Pancreas (tissue), 10 donors: ENCODE measurements around the gene UNK. TPM values are rescaled to one million over a fixed set of nuclear protein-coding genes. Genes with fewer than 3 reads are reported as not detected.

ENCODE experiments used
- ATAC-seq, 4 donors: fragments of 200-7000 bp; cut with Tn5 transposase; one replicate each; pipeline versions ENCODE4 v1.8.0 to v1.9.1; 2020; ENCODE audit warnings: mild to moderate bottlenecking in 4 of 4, moderate library complexity in 4 of 4
- DNase-seq, 6 donors: peaks; one replicate each; pipeline ENCODE4 v3.0.0-alpha.2; 2020
- FAIRE-seq: peaks from 2 replicates; lab custom pipeline; 2012; peaks lifted over from hg19 to GRCh38; lab: Jason Lieb, UNC
- H3K27ac ChIP-seq, 4 donors: fragments of 200-600 bp; sonication (generic); 1 replicate in 3 of 4; 2 replicates in 1 of 4; pipeline versions ENCODE4 v1.5.0 to v1.8.0; 2020
- H3K27me3 ChIP-seq, 4 donors: fragments of 200-600 bp; one replicate each; pipeline ENCODE4 v1.8.0; 2021
- H3K36me3 ChIP-seq, 3 donors: fragments of 200-600 bp; sonication (generic) in 1 of 3; one replicate each; pipeline versions ENCODE4 v1.5.0 to v1.8.0; 2020 to 2021
- H3K4me1 ChIP-seq, 3 donors: fragments of 200-600 bp; one replicate each; pipeline ENCODE4 v1.8.0; 2021
- H3K4me3 ChIP-seq, 4 donors: fragments of 200-600 bp; sonication (generic) in 2 of 4; one replicate each; pipeline versions ENCODE4 v1.5.0 to v1.8.0; 2020 to 2021
- H3K9me3 ChIP-seq, 4 donors: fragments of 200-600 bp; one replicate each; pipeline ENCODE4 v1.8.0; 2021
- CTCF ChIP-seq, 4 donors: fragments of 200-600 bp; sonication (generic) in 3 of 4; IDR thresholded peaks; one replicate each; pipeline versions ENCODE4 v1.5.0 to v1.8.0; 2021; ENCODE audit warnings: antibody characterized with exemption in 4 of 4
- WGBS, 2 donors: extraction: QIAGEN DNeasy Blood & Tissue Kit; methylation state at CpG; one replicate each; pipeline ENCODE4 v1.1.7; 2013; 5-methylcytosine and 5-hydroxymethylcytosine counted together
- intact Hi-C, 3 donors: fragments of 100-400 bp; cut with DNase I; formaldehyde crosslinking; loops; one replicate each; pipeline versions ENCODE4 v1.11.1 to v1.14.2; 2022
- polyA plus RNA-seq, 2 donors: library from polyadenylated mRNA; stranded (reverse); fragments of 200-250 nt; gene quantifications; one replicate each; pipeline ENCODE4 v1.2.3, GENCODE V29; 2013
- total RNA-seq, 6 donors: library from RNA; stranded (reverse); fragmentation: NEBNext Ultra II Directional in 4 of 6; extraction: Animal tissue kit (Norgen Biotek cat#: 25700) in 4 of 6; gene quantifications; one replicate each; pipeline versions ENCODE4 v1.2.1 to v1.2.4, GENCODE V29; 2021 to 2023
- donor health status: healthy with polysubstance abuse.
- donor health status: DM: no; HTN: no; CAD: no; lungs with moderate emphysema.
- donor health status: DM: no; HTN: no; CAD: no.
- donor health status: control.
- donor health status: control.
- donor health status: Bipolar disorder and iron deficiency.
- donor health status: DM: yes; HTN: yes; CAD: no.
- donor health status: DM: no; HTN: no; CAD: no.
- donor health status: DM: no; HTN: no; CAD: no.
- donor health status: DM: yes; HTN: yes; CAD: no.

UNK gene
- total and polyA plus RNA-seq, 8 donors: 12.8 to 28.9 (median 15.3) TPM

GRCh38 chr17:75824050-75824552, 39.5 kb downstream of the UNK start:
- Histone ChIP-seq H3K4me3 (no peak overlapping the region), H3K36me3 (peaks cover 0 to 26% (median 16%) of the 10 kb centered on the region in 3 donors), H3K4me1 (peaks cover 12 to 23% (median 12%) of the 10 kb centered on the region in 3 donors), H3K9me3 (no peaks in the 10 kb centered on the region), H3K27me3 (no peaks in the 10 kb centered on the region), H3K27ac (no peak overlapping the region)
- DNase-seq (peak in 2 of 6 donors; percentile 16 to 55), ATAC-seq (no peak), FAIRE-seq (no peak)
- intact Hi-C loops: no loop called here
- no peak for TF ChIP-seq CTCF (IDR thresholded peaks at IDR 0.05)
- WGBS, 2 donors: 93 to 94% methylated on average over 13 of the region's 13 CpGs

- 65 to 83% methylated on average over 2 of the region's 2 CpGs for WGBS, 2 donors
- Histone ChIP-seq H3K36me3 (peaks cover 0 to 20% (median 13%) of the 10 kb centered on the region in 3 donors), H3K27ac (peak overlapping the region in 1 of 4 donors; percentile 27), H3K9me3 (no peaks in the 10 kb centered on the region), H3K4me3 (no peak overlapping the region), H3K27me3 (no peaks in the 10 kb centered on the region), H3K4me1 (peaks cover 12 to 23% (median 12%) of the 10 kb centered on the region in 3 donors)
- no peak for FAIRE-seq
- TF ChIP-seq CTCF (IDR thresholded peaks at IDR 0.05): no peak
- intact Hi-C loops: loop anchor here in 1 of 3 donors (5.0 kb wide), 1 partner anchor 67 kb away; no protein-coding TSS in a partner anchor
- ATAC-seq: no peak
- no peak for DNase-seq
These were observed 40.1 kb downstream of the UNK start for GRCh38 chr17:75824666-75825065.

- Histone ChIP-seq H3K27me3 (no peaks in the 10 kb centered on the region), H3K4me1 (peaks cover 12 to 23% (median 12%) of the 10 kb centered on the region in 3 donors), H3K36me3 (peaks cover 0 to 15% (median 9%) of the 10 kb centered on the region in 3 donors), H3K4me3 (no peak overlapping the region), H3K9me3 (no peaks in the 10 kb centered on the region), H3K27ac (no peak overlapping the region)
- DNase-seq (peak in 4 of 6 donors; percentile 15 to 64 (median 42)), ATAC-seq (no peak), FAIRE-seq (no peak)
- 87 to 89% methylated on average over 11 to 13 of the region's 13 CpGs for WGBS, 2 donors
- intact Hi-C loops: loop anchor here in 1 of 3 donors (5.0 kb wide), 1 partner anchor 68 kb away; no protein-coding TSS in a partner anchor
- no peak for TF ChIP-seq CTCF (IDR thresholded peaks at IDR 0.05)
These were observed 40.5 kb downstream of the UNK start for GRCh38 chr17:75825149-75825552.

GRCh38 chr17:75825748-75826370, 41.3 kb downstream of the UNK start:
- FAIRE-seq (no peak), DNase-seq (peak in 3 of 6 donors; percentile 13 to 42 (median 19)), ATAC-seq (no peak)
- TF ChIP-seq CTCF (IDR thresholded peaks at IDR 0.05): no peak
- Histone ChIP-seq H3K27me3 (no peaks in the 10 kb centered on the region), H3K9me3 (no peaks in the 10 kb centered on the region), H3K4me1 (peaks cover 12 to 23% (median 12%) of the 10 kb centered on the region in 3 donors), H3K27ac (no peak overlapping the region), H3K36me3 (peaks cover 0 to 9% (median 6%) of the 10 kb centered on the region in 3 donors), H3K4me3 (no peak overlapping the region)
- intact Hi-C loops: loop anchor here in 1 of 3 donors (5.0 kb wide), 1 partner anchor 69 kb away; no protein-coding TSS in a partner anchor
- 90 to 92% methylated on average over 12 of the region's 12 CpGs for WGBS, 2 donors
